ENCODE data around the gene TXLNG. TPM values are rescaled to one million over a fixed set of nuclear protein-coding genes. Genes with fewer than 3 reads are reported as not detected.
A peak's percentile ranks its signal among the peaks of the same experiment; 100 is the strongest.

The TXLNG gene
- total and polyA plus RNA-seq, 2 of the 13 experiments (the other 11 are each of a cell fraction or from before 2014, with no cell fraction given): 13.1 to 15.5 TPM

DNA sequence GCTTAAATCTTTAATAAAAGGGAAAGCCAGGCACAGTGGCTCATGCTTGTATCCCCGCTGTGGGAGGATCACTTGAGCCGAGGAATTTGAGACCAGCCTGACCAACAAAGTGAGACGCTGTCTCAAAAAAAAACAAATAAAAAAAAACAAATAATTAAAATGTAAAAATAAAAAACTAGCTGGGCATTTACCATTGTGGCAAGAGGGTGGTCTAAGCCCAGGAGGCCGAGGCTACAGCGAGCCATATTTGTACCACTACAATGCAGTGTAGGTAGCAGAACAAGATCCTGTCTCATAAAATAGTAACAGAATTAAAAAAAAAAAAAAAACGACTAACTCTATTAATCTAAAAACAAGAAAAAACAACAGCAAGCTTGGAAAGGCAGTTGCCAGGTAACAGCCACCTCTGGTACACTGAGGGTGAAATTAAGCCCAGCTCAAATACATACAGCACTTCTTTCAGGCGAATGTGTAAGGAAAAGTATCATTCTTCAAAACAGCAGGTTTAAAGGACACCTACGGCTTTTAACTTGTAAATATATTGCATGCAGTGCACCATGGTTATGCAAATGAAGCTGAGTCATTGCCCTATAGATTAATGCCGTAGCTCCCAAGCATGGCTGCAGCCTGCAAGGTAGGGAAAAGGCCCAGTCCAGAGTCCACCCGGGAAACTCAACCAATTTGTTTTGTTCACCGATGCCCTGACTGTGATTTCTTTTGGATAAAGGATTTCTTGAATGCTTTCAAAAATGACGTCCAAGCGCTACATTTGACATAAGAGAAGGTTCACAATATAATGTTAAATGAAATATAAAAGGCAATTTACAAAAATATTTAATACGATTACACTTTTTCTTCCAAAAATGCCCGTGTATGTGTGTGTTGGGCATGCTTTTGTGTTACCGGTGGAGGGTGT is 14.5 kb upstream of the TXLNG start (continued):
- TF ChIP-seq, protein P1, sequence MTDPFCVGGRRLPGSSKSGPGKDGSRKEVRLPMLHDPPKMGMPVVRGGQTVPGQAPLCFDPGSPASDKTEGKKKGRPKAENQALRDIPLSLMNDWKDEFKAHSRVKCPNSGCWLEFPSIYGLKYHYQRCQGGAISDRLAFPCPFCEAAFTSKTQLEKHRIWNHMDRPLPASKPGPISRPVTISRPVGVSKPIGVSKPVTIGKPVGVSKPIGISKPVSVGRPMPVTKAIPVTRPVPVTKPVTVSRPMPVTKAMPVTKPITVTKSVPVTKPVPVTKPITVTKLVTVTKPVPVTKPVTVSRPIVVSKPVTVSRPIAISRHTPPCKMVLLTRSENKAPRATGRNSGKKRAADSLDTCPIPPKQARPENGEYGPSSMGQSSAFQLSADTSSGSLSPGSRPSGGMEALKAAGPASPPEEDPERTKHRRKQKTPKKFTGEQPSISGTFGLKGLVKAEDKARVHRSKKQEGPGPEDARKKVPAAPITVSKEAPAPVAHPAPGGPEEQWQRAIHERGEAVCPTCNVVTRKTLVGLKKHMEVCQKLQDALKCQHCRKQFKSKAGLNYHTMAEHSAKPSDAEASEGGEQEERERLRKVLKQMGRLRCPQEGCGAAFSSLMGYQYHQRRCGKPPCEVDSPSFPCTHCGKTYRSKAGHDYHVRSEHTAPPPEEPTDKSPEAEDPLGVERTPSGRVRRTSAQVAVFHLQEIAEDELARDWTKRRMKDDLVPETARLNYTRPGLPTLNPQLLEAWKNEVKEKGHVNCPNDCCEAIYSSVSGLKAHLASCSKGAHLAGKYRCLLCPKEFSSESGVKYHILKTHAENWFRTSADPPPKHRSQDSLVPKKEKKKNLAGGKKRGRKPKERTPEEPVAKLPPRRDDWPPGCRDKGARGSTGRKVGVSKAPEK (CRISPR knock-in tag; IDR thresholded peaks at IDR 0.05; ENCODE audit: borderline replicate concordance): no peak
- TF ChIP-seq ZNF34 (CRISPR knock-in tag; IDR thresholded peaks at IDR 0.05; ENCODE audit: borderline replicate concordance): no peak
- TF ChIP-seq ZNF674 (CRISPR knock-in tag; IDR thresholded peaks at IDR 0.05; ENCODE audit: low read depth): no peak
- TF ChIP-seq, protein P2, sequence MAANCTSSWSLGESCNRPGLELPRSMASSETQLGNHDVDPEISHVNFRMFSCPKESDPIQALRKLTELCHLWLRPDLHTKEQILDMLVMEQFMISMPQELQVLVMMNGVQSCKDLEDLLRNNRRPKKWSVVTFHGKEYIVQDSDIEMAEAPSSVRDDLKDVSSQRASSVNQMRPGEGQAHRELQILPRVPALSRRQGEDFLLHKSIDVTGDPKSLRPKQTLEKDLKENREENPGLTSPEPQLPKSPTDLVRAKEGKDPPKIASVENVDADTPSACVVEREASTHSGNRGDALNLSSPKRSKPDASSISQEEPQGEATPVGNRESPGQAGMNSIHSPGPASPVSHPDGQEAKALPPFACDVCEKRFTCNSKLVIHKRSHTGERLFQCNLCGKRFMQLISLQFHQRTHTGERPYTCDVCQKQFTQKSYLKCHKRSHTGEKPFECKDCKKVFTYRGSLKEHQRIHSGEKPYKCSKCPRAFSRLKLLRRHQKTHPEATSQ (CRISPR knock-in tag; IDR thresholded peaks at IDR 0.05; ENCODE audit: borderline replicate concordance): no peak
- TF ChIP-seq, protein P3, sequence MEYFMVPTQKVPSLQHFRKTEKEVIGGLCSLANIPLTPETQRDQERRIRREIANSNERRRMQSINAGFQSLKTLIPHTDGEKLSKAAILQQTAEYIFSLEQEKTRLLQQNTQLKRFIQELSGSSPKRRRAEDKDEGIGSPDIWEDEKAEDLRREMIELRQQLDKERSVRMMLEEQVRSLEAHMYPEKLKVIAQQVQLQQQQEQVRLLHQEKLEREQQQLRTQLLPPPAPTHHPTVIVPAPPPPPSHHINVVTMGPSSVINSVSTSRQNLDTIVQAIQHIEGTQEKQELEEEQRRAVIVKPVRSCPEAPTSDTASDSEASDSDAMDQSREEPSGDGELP (IDR thresholded peaks at IDR 0.05; ENCODE audit: borderline replicate concordance, low read depth): no peak
- TF ChIP-seq, protein P4, sequence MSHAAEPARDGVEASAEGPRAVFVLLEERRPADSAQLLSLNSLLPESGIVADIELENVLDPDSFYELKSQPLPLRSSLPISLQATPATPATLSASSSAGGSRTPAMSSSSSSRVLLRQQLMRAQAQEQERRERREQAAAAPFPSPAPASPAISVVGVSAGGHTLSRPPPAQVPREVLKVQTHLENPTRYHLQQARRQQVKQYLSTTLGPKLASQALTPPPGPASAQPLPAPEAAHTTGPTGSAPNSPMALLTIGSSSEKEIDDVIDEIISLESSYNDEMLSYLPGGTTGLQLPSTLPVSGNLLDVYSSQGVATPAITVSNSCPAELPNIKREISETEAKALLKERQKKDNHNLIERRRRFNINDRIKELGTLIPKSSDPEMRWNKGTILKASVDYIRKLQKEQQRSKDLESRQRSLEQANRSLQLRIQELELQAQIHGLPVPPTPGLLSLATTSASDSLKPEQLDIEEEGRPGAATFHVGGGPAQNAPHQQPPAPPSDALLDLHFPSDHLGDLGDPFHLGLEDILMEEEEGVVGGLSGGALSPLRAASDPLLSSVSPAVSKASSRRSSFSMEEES (CRISPR knock-in tag; IDR thresholded peaks at IDR 0.05): no peak
- TF ChIP-seq SMARCC2 (IDR thresholded peaks at IDR 0.05): no peak
- TF ChIP-seq GABPB1 (CRISPR knock-in tag; IDR thresholded peaks at IDR 0.05): no peak
- peak; percentile 58 for TF ChIP-seq ASH2L (IDR thresholded peaks at IDR 0.05; ENCODE audit: insufficient read length, low read depth, low read length)
- no peak for TF ChIP-seq SIN3B (IDR thresholded peaks at IDR 0.05; ENCODE audit: low read length)
- TF ChIP-seq, protein P5, sequence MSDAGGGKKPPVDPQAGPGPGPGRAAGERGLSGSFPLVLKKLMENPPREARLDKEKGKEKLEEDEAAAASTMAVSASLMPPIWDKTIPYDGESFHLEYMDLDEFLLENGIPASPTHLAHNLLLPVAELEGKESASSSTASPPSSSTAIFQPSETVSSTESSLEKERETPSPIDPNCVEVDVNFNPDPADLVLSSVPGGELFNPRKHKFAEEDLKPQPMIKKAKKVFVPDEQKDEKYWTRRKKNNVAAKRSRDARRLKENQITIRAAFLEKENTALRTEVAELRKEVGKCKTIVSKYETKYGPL (CRISPR knock-in tag; IDR thresholded peaks at IDR 0.05): no peak
- TF ChIP-seq MTF2 (CRISPR knock-in tag; IDR thresholded peaks at IDR 0.05; ENCODE audit: borderline replicate concordance): no peak
- TF ChIP-seq ZNF253 (CRISPR knock-in tag; IDR thresholded peaks at IDR 0.05; ENCODE audit: borderline replicate concordance): no peak
- TF ChIP-seq HNRNPUL1 (IDR thresholded peaks at IDR 0.05; ENCODE audit: low read depth, low read length): no peak
- TF ChIP-seq, protein P6, sequence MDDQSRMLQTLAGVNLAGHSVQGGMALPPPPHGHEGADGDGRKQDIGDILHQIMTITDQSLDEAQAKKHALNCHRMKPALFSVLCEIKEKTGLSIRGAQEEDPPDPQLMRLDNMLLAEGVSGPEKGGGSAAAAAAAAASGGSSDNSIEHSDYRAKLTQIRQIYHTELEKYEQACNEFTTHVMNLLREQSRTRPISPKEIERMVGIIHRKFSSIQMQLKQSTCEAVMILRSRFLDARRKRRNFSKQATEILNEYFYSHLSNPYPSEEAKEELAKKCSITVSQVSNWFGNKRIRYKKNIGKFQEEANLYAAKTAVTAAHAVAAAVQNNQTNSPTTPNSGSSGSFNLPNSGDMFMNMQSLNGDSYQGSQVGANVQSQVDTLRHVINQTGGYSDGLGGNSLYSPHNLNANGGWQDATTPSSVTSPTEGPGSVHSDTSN (CRISPR knock-in tag; IDR thresholded peaks at IDR 0.05; ENCODE audit: borderline replicate concordance): no peak
- TF ChIP-seq NPAS2 (CRISPR knock-in tag; IDR thresholded peaks at IDR 0.05; ENCODE audit: borderline replicate concordance): no peak
